Left ventricle myocardium superior (tissue), 1 donor: ENCODE results near the gene XPNPEP1. TPM values are rescaled to one million over a fixed set of nuclear protein-coding genes. Genes with fewer than 3 reads are reported as not detected.

ENCODE experiments used
- ATAC-seq: fragments of 200-7000 bp; cut with Tn5 transposase; one replicate; pipeline ENCODE4 v1.9.1; 2020; ENCODE audit warnings: mild to moderate bottlenecking, moderate library complexity
- DNase-seq: peaks from one replicate; pipeline ENCODE4 v3.0.0-alpha.2; 2020
- intact Hi-C: fragments of 100-400 bp; cut with micrococcal nuclease; formaldehyde crosslinking; loops from one replicate; pipeline ENCODE4 v1.11.0; 2022
- total RNA-seq: library from RNA; stranded (reverse); fragmentation: NEBNext Ultra II Directional; extraction: Animal tissue kit (Norgen Biotek cat#: 25700); gene quantifications from one replicate; pipeline ENCODE4 v1.2.1, GENCODE V29; 2021
- donor health status: DM: no; HTN: yes; CAD: no; lungs with severe emphysema.

XPNPEP1 gene
- total RNA-seq, 1 donor from 2014 or later, result 36.4 TPM

- intact Hi-C loops, result no loop called here
- DNase-seq (no peak), ATAC-seq (no peak)
These were observed 84.6 kb downstream of the XPNPEP1 start for GRCh38 chr10:109838592-109839244.

DNA sequence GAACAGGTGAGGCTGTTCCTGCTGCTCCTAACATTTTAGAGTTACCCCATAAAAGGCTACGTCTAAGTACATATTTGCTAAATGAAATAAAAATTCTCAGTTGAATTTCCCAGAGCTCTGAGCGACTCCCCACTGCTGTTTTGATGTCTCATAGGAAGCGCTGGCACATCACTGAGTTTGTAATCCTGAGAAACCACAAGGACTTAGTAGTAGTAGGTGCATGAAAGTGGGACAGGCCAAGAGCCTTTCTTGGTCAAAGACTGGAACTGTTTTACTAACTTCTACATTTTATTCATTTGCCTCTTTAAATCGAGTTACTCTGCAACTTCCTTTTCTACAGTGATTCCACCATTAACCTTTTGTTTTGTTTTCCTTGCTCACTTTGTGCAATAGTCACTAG is 85.9 kb downstream of the XPNPEP1 start:
- intact Hi-C loops, result no loop called here
- ATAC-seq, result no peak
- DNase-seq, result no peak

DNA sequence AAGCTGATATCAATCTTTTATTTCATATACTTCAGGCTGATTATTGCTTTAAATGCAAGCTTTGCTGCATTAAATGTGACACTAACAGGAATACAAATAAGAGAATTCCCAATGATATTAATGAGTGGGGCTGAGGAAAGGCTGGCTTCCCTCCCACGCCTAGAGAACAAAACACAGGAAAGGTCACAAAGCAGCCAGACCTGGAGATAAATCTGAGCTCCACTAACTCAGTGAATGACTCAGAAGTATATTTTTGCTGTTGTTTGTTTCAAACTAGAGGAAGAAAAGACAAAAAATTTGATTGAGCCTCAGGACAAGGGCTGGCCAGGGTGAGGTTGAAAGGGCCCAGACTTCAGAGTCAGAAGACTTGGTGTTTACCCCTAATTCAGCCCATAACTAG is 88.1 kb downstream of the XPNPEP1 start:
- intact Hi-C loops, result no loop called here
- ATAC-seq (no peak), DNase-seq (no peak)

DNA sequence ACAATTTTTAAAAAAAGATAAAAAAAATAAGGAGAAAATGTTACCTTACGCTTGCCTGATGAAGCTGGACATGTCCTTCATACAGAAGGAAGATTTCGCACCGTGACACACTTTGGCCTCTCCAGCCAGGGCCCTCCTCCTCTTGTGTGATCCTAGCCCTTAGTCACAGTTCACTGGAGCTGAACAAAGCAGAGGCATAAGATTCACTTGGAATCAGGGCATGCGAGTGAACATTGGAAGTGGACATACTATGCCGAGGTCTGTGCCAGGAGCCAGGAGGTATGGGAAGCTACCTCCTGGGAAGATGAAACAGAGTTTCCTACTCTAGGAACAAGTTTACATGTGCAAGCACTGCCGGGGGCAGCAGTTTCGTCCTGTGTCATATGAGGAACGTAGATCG is 91.5 kb downstream of the XPNPEP1 start:
- ATAC-seq (no peak), DNase-seq (no peak)
- intact Hi-C loops, result no loop called here

DNA sequence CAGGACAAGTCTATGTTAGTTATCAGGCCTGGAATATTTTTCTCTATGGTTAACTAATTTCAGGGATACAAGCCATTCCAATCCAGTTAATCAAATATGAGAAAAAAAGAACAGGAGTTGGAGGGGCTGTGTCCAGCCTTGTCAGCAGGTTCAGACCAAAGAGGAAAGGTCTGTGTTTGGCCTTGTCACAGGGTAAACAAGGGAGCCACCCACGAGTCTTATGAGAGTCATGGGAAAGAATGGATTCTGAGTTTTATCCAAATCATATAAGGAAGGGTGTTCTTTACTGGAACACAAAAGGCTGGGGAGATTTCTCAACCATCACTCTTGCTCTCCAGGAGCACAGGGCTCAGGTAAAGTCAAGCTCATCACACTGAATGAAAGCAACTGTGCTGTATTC is 99.1 kb downstream of the XPNPEP1 start:
- intact Hi-C loops, result no loop called here
- ATAC-seq, result no peak
- DNase-seq, result no peak

DNA sequence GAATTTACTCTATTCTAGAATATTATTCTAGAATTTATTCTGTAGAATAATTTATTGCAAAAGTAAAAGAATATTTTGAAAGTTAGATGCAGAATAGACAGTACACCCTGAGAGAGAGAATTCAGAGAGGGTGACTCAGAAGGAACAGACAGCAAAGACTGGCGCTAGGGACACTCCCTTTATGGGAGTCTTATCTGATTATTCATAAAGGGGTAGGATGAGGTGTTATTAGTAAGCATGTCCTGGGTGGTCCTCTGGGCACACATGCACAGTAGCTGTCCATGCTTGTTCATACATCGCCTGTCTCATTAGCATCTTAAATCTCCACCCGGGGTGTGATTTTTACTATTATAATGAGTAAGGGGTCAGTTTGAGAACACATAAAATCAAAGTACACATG is 100.1 kb downstream of the XPNPEP1 start:
- ATAC-seq, result no peak
- intact Hi-C loops, result no loop called here
- no peak for DNase-seq

DNA sequence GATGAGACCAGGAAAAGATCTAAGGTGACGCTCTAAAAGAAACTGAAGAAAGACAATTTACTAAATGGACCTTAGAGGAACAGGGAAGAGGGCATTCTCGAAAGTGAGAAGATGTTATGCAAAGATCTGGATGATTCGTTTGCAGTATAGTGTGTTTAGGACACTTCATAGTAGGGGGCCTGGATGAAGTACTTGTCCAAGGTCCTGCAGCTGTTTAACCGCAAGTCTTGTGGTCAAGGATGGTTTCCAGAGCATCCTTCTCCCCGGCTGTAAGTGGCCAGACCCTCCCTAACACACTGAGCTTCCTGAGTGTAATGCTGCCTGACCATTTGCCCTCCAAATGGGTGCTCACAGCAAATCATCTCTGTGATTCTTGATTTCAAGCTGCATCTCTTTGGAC is 101.6 kb downstream of the XPNPEP1 start:
- DNase-seq (no peak), ATAC-seq (no peak)
- intact Hi-C loops, result no loop called here

DNA sequence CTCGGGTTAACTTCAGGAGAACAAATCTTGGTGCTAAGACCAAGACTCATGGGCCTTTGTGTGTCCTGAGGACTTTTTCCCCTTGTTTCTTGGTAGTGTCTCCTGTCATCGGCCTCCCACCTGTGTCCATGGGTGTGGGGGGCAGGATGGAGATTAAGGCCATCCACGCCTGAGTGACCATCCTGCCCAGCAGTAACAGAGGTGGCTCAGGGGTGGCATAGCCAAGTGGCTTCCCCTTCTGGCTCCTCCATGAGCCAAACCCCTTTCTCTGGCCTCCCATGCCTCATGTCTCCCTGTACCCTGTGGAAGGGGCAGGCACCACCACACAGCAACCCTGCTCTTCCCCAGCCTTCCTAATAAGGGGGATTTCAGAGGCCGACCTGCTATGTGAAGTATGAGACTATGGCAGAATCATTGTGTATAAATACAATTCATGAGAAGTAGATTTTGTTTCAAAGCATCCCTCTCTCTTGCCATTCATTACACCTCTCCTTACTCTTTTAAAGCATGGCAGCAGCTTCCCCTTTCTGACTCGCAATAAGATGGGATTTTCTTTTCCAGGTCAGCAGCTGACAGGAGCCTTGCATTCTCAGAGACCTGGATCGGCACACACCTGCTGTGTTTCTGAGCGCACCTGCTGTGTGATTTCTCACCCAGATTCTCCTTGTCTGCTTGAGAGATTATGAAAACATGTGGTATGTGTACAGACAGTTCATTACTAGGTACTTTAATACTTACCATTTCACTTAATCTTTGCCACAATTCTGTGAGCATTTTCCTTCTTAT is 102.5 kb downstream of the XPNPEP1 start:
- ATAC-seq (no peak), DNase-seq (no peak)
- intact Hi-C loops, result no loop called here

DNA sequence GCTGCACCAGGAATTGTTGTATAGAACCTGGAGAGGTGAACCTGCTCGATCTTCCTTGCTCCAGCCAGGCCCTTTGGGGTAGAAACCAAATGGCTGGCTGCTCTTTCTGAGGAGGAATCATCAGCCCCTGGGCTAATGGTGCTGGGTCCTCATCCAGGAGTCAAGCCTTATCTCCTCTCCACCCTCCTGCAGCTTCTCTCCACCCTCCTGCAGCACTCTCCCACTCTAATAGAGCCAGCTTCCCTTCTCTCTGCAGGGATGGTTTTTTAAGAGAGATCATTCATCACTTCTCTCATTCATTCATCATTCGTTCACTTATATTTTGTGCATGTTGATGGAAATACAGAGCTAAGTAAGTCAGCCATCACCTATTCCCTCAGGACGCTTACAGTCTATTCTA is 103.5 kb downstream of the XPNPEP1 start:
- intact Hi-C loops, result no loop called here
- no peak for ATAC-seq
- DNase-seq, result no peak

Other genes starting within 250 kb of the XPNPEP1 start
- 117 TPM for gene ADD3, start 84.5 kb upstream of the XPNPEP1 start, total RNA-seq